ENCODE results near the gene TRIM8. TPM values are rescaled to one million over a fixed set of nuclear protein-coding genes. Genes with fewer than 3 reads are reported as not detected.

The TRIM8 gene
- total RNA-seq, 1 experiment from 2014 or later = 37.0 TPM

DNA sequence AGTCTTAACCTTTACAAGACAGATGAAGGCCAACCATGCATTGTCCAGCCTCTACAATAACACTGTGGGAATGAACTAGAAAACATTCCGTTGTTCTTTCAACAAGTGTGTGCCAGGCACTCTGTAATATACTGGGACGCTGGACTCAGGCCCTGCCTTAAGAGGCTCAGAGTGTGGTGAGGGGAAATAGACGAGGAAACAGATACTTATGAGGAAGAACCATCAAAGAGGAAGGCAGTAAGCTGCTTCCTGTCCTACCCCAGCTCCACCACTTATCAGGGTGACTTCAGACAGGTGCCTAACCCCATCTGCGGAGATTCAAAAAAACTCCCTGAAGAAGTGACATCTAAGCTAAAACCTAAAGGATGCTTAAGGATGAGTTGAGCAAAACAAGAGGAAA lies 8.9 kb upstream of the TRIM8 start:
- no CpG with 5 or more reads among the region's 4 CpGs for WGBS (ENCODE audit: extremely low coverage, insufficient read length, low lambda C conversion rate)

More for the DNA sequence above, 8.9 kb upstream of the TRIM8 start:
- Histone ChIP-seq H2BK5ac (ENCODE audit: insufficient read length, low read length) (no peak overlapping the region), H3K27me3 (ENCODE audit: insufficient read depth, low read length) (no peaks in the 10 kb centered on the region), H3K79me2 (ENCODE audit: insufficient read depth, low read length) (no peaks in the 10 kb centered on the region), H3K9me3 (ENCODE audit: control insufficient read depth, low read depth, low read length) (no peaks in the 10 kb centered on the region), H2AK5ac (ENCODE audit: insufficient read length, low read length) (no peak overlapping the region), H4K8ac (replicated peaks; ENCODE audit: insufficient read length, low read depth, low read length) (no peak overlapping the region), H4K91ac (ENCODE audit: insufficient read length, low read depth, low read length) (no peak overlapping the region), H4K20me1 (ENCODE audit: control insufficient read depth, insufficient read depth, insufficient read length) (no peaks in the 10 kb centered on the region), H3K23ac (ENCODE audit: insufficient read length, low read depth, low read length) (no peak overlapping the region), H3T11ph (ENCODE audit: low read length) (no peak overlapping the region), H3K4ac (ENCODE audit: low read depth, low read length) (no peak overlapping the region), H2AFZ (ENCODE audit: low read length) (no peak overlapping the region), H3K79me1 (ENCODE audit: insufficient read depth, low read depth, low read length, poor library complexity, severe bottlenecking) (no peaks in the 10 kb centered on the region), H3K27ac (ENCODE audit: insufficient read length, low read depth, low read length) (no peak overlapping the region), H3K56ac (ENCODE audit: insufficient read length, low read depth, low read length) (no peak overlapping the region), H3K4me2 (ENCODE audit: insufficient read depth, insufficient read length, low read length) (no peak overlapping the region), H2BK15ac (ENCODE audit: low read depth, low read length) (no peak overlapping the region), H3K14ac (ENCODE audit: insufficient read depth, low read length) (no peak overlapping the region), H3K23me2 (ENCODE audit: insufficient read length, low read depth, low read length, poor library complexity, severe bottlenecking) (no peaks in the 10 kb centered on the region), H2BK20ac (ENCODE audit: low read depth, low read length, poor library complexity, severe bottlenecking) (no peak overlapping the region), H3K4me1 (ENCODE audit: insufficient read depth, low read length) (peaks cover 7% of the 10 kb centered on the region), H2BK12ac (ENCODE audit: insufficient read length, low read depth, low read length) (no peak overlapping the region), H4K5ac (ENCODE audit: insufficient read length, low read depth, low read length) (no peak overlapping the region), H2BK120ac (ENCODE audit: low read depth, low read length, poor library complexity, severe bottlenecking) (no peak overlapping the region), H3K18ac (ENCODE audit: insufficient read length, low read depth, low read length) (no peak overlapping the region), H3K9ac (ENCODE audit: extremely low read depth, insufficient read length, low read length) (no peak overlapping the region)
- peaks cover 0 to 4% (median 0%) of the 10 kb centered on the region in 3 experiments; a peak in 4 of 7 replicates for H3K36me3 Mint-ChIP-seq (ENCODE audit: insufficient read depth in 1 of 3, low read depth in 3 of 3)
- H3K9me3 Mint-ChIP-seq = peaks cover 0 to 2% of the 10 kb centered on the region in 2 experiments; a peak in 1 of 5 replicates
- H3K27ac Mint-ChIP-seq = no peak overlapping the region
- DNase-seq = no peak
- H3K27me3 Mint-ChIP-seq (ENCODE audit: low read depth) = peaks cover 4% of the 10 kb centered on the region; the same call in 1 of the 2 replicates
- TF ChIP-seq, protein P1, sequence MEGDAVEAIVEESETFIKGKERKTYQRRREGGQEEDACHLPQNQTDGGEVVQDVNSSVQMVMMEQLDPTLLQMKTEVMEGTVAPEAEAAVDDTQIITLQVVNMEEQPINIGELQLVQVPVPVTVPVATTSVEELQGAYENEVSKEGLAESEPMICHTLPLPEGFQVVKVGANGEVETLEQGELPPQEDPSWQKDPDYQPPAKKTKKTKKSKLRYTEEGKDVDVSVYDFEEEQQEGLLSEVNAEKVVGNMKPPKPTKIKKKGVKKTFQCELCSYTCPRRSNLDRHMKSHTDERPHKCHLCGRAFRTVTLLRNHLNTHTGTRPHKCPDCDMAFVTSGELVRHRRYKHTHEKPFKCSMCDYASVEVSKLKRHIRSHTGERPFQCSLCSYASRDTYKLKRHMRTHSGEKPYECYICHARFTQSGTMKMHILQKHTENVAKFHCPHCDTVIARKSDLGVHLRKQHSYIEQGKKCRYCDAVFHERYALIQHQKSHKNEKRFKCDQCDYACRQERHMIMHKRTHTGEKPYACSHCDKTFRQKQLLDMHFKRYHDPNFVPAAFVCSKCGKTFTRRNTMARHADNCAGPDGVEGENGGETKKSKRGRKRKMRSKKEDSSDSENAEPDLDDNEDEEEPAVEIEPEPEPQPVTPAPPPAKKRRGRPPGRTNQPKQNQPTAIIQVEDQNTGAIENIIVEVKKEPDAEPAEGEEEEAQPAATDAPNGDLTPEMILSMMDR (conservative IDR thresholded peaks at IDR 0.05) = no peak
- peaks cover 37 to 41% of the 10 kb centered on the region in 2 experiments for H3K4me1 Mint-ChIP-seq
- no peak overlapping the region for H3K4me3 Mint-ChIP-seq

All from H9 (cell line).